HepG2 (cell line): ENCODE results near the gene ACSM6. TPM values are rescaled to one million over a fixed set of nuclear protein-coding genes. Genes with fewer than 3 reads are reported as not detected.

Source experiments
- ATAC-seq: fragments of 200-7000 bp; cut with Tn5 transposase; 3 replicates; pipeline ENCODE4 v1.9.1; 2020; ENCODE audit warnings: mild to moderate bottlenecking, moderate library complexity
- BruUV-seq: library from RNA; stranded (reverse); fragments of 400-500 nt; replicated peaks from 2 replicates; lab custom pipeline; 2021; lab: Mats Ljungman, UMichigan
- CTCF ChIA-PET: fragments of 300-600 bp; formaldehyde crosslinking; extraction: SDS; loops from one replicate; lab custom pipeline; 2021; ENCODE audit warnings: low total read pairs, inconsistent platforms, low intra/inter-chr PET ratio; lab: Yijun Ruan, JAX
- POLR2A ChIA-PET: fragments of 350-600 bp; sonication (Branson Sonifier 250); formaldehyde crosslinking; loops from one replicate; lab custom pipeline; 2020; ENCODE audit warnings: antibody characterized with exemption, inconsistent platforms; lab: Yijun Ruan, JAX
- DNase-seq: peaks from one replicate; pipeline ENCODE4 v3.0.0-alpha.2; 2015; ENCODE audit warnings: low spot score
- FAIRE-seq: peaks from 3 replicates; lab custom pipeline; 2011; peaks lifted over from hg19 to GRCh38; lab: Jason Lieb, UNC
- H2AFZ ChIP-seq: one replicate; pipeline ENCODE4 v1.6.1; 2011; ENCODE audit warnings: low read length, inconsistent platforms
- H3K27ac ChIP-seq: fragments of 300-600 bp; 3 replicates; pipeline ENCODE4 v1.8.0; 2011; ENCODE audit warnings: mixed run types, mild to moderate bottlenecking, mixed read lengths, low read length, inconsistent platforms; ENCODE audit not compliant: insufficient read depth; ENCODE audit errors: extremely low read length
- H3K27me3 ChIP-seq, 2 experiments: fragments of 200-600 bp in 1 of 2; 2 replicates in 1 of 2; 3 replicates in 1 of 2; pipeline versions ENCODE4 v1.6.0 to v1.8.0; 2011; ENCODE audit warnings: low read length in 2 of 2, mild to moderate bottlenecking in 2 of 2, moderate library complexity in 2 of 2, inconsistent platforms in 1 of 2; ENCODE audit not compliant: insufficient read depth in 2 of 2, control insufficient read depth in 1 of 2
- H3K36me3 ChIP-seq, 2 experiments: fragments of 200-600 bp in 1 of 2; replicated peaks in 1 of 2; 2 replicates in 1 of 2; 3 replicates in 1 of 2; pipeline versions ENCODE4 v1.5.1 to v1.8.0; 2011; ENCODE audit warnings: low read length in 2 of 2, inconsistent platforms in 1 of 2; ENCODE audit not compliant: insufficient read depth in 2 of 2, control insufficient read depth in 1 of 2
- H3K4me1 ChIP-seq: 2 replicates; pipeline ENCODE4 v1.5.1; 2012; ENCODE audit warnings: low read length, inconsistent platforms; ENCODE audit not compliant: insufficient read depth
- H3K4me2 ChIP-seq: 2 replicates; pipeline ENCODE4 v1.6.0; 2011; ENCODE audit warnings: low read depth, low read length, inconsistent platforms
- H3K4me3 ChIP-seq, 3 experiments: fragments of 200-600 bp in 1 of 3; sonication (generic), shearing (Covaris generic) in 1 of 3; replicated peaks in 1 of 3; 2 replicates each; pipeline ENCODE4 v1.5.1; 2011 to 2016; ENCODE audit warnings: low read length in 3 of 3, inconsistent platforms in 2 of 3, low read depth in 2 of 3, mild to moderate bottlenecking in 2 of 3, control low read depth in 1 of 3, mixed read lengths in 1 of 3; ENCODE audit not compliant: insufficient read depth in 1 of 3
- H3K79me2 ChIP-seq: one replicate; pipeline ENCODE4 v1.6.1; 2011; ENCODE audit warnings: low read length, inconsistent platforms; ENCODE audit not compliant: insufficient read depth
- H3K9ac ChIP-seq: 2 replicates; pipeline ENCODE4 v1.6.0; 2011; ENCODE audit warnings: mild to moderate bottlenecking, low read depth, low read length, inconsistent platforms; ENCODE audit not compliant: insufficient read depth
- H3K9me3 ChIP-seq: 2 replicates; pipeline ENCODE4 v1.5.1; 2012; ENCODE audit warnings: mild to moderate bottlenecking, low read length
- H4K20me1 ChIP-seq: 2 replicates; pipeline ENCODE4 v1.6.0; 2011; ENCODE audit warnings: inconsistent platforms, mild to moderate bottlenecking, low read length, moderate library complexity; ENCODE audit not compliant: insufficient read depth
- ATF7 ChIP-seq, 2 experiments: fragments of 450-650 bp in 1 of 2; sonication (generic) in 1 of 2; formaldehyde crosslinking in 1 of 2; IDR thresholded peaks; 2 replicates each; pipeline versions ENCODE4 v1.4.0 to v1.6.1; 2016 to 2020; ENCODE audit warnings: antibody characterized with exemption in 1 of 2, mild to moderate bottlenecking in 1 of 2, missing genetic modification reagents in 1 of 2
- CREB1 ChIP-seq, 2 experiments: fragments of 450-650 bp in 1 of 2; IDR thresholded peaks; 2 replicates each; pipeline ENCODE4 v1.6.1; 2016 to 2017; ENCODE audit warnings: control low read depth in 1 of 2, mild to moderate bottlenecking in 1 of 2, missing compliant biosample characterization in 1 of 2, missing genetic modification characterization in 1 of 2
- FOSL2 ChIP-seq: sonication (generic); formaldehyde crosslinking; IDR thresholded peaks from 2 replicates; pipeline ENCODE4 v1.4.0; 2020; ENCODE audit warnings: missing genetic modification reagents
- GTF2F1 ChIP-seq: fragments of 150-350 bp; IDR thresholded peaks from 2 replicates; pipeline ENCODE4 v1.6.1; 2014; ENCODE audit warnings: low read length
- YEATS2 ChIP-seq: sonication (generic); formaldehyde crosslinking; IDR thresholded peaks from 2 replicates; pipeline ENCODE4 v1.4.0; 2020; ENCODE audit warnings: missing genetic modification reagents, borderline replicate concordance
- ZNF343 ChIP-seq: sonication (generic); formaldehyde crosslinking; IDR thresholded peaks from 2 replicates; pipeline ENCODE4 v1.4.0; 2020; ENCODE audit warnings: mild to moderate bottlenecking, missing genetic modification reagents
- WGBS: methylation state at CpG from one replicate; pipeline ENCODE4 v1.1.6; 2017; ENCODE audit warnings: low lambda C conversion rate; 5-methylcytosine and 5-hydroxymethylcytosine counted together
- in situ Hi-C: cut with HindIII; loops from 2 replicates; pipeline ENCODE4 v1.10.0; 2017; ENCODE audit warnings: low pct_unique_long_range_greater_than_20kb; ENCODE audit not compliant: extremely low pct_ligation_motif_present
- intact Hi-C: fragments of 100-400 bp; cut with micrococcal nuclease; formaldehyde crosslinking; loops from one replicate; pipeline ENCODE4 v1.10.0; 2022; ENCODE audit not compliant: unreplicated experiment
- polyA plus RNA-seq, 8 experiments: library from polyadenylated mRNA; depleted of rRNA in 3 of 8; stranded (reverse) in 7 of 8; unstranded in 1 of 8; fragments of >200 nt; fragmentation: Illumina TruSeq in 4 of 8; extraction: Trizol in 4 of 8; gene quantifications; 2 replicates each; pipeline versions ENCODE4 v1.2.1 to v1.2.3, GENCODE V29; 2011 to 2016; ENCODE audit warnings: low read depth in 4 of 8, missing spikeins in 1 of 8, mixed read lengths in 1 of 8; ENCODE audit not compliant: insufficient read depth in 1 of 8
- total RNA-seq, 5 experiments: library from RNA; depleted of rRNA; stranded (reverse); fragments of >200 nt; fragmentation: Illumina TruSeq; extraction: Trizol; gene quantifications; 2 replicates each; pipeline ENCODE4 v1.2.3, GENCODE V29; 2016; ENCODE audit warnings: low read depth in 1 of 5

The ACSM6 gene
- total and polyA plus RNA-seq, 2 of the 13 experiments (the other 11 are each of a cell fraction or from before 2014, with no cell fraction given): not detected

GRCh38 chr10:95169522-95169921 is 24.5 kb upstream of the ACSM6 start:
- Histone ChIP-seq H2AFZ (no peak overlapping the region), H3K4me2 (no peak overlapping the region), H4K20me1 (no peaks in the 10 kb centered on the region), H3K9me3 (no peaks in the 10 kb centered on the region; the same call in 1 of the 2 replicates), H3K9ac (no peak overlapping the region), H3K27me3 (no peaks in the 10 kb centered on the region; a peak in 1 of 5 replicates), H3K79me2 (no peaks in the 10 kb centered on the region), H3K36me3 (no peaks in the 10 kb centered on the region), H3K4me1 (peaks cover 7% of the 10 kb centered on the region; the same call in 1 of the 2 replicates), H3K4me3 (no peak overlapping the region), H3K27ac (no peak overlapping the region)
- TF ChIP-seq CREB1 (IDR thresholded peaks at IDR 0.05) (peak; percentile 50; the same call in 1 of the 2 replicates), CREB1 (CRISPR knock-in tag; IDR thresholded peaks at IDR 0.05) (no peak), GTF2F1 (no peak), ATF7 (IDR thresholded peaks at IDR 0.05) (peak; percentile 53), ATF7 (CRISPR knock-in tag; IDR thresholded peaks at IDR 0.05) (no peak)
- ChIA-PET POLR2A (no interaction called here), CTCF (no interaction called here)
- intact Hi-C loops: no loop called here
- DNase-seq (no peak), ATAC-seq (no peak), FAIRE-seq (no peak)
- BruUV-seq: no TSS peak
- in situ Hi-C loops: no loop called here
- 100% methylated on average over 1 of the region's 1 CpG for WGBS

GRCh38 chr10:95170790-95171189 is 23.2 kb upstream of the ACSM6 start:
- no peaks in the 10 kb centered on the region for H3K36me3 ChIP-seq
- H3K27ac ChIP-seq: no peak overlapping the region
- H2AFZ ChIP-seq: no peak overlapping the region
- H3K9ac ChIP-seq: no peak overlapping the region
- POLR2A ChIA-PET: no interaction called here
- TF ChIP-seq FOSL2 (CRISPR knock-in tag) (no peak), YEATS2 (CRISPR knock-in tag) (no peak), ZNF343 (CRISPR knock-in tag) (no peak)
- BruUV-seq: no TSS peak
- peaks cover 1% of the 10 kb centered on the region for H3K9me3 ChIP-seq
- FAIRE-seq (no peak), ATAC-seq (no peak), DNase-seq (no peak)
- in situ Hi-C loops: no loop called here
- H3K4me3 ChIP-seq: no peak overlapping the region
- no peak overlapping the region for H3K4me2 ChIP-seq
- no peaks in the 10 kb centered on the region; a peak in 1 of 5 replicates for H3K27me3 ChIP-seq
- peaks cover 7% of the 10 kb centered on the region; the same call in 1 of the 2 replicates for H3K4me1 ChIP-seq
- CTCF ChIA-PET: no interaction called here
- H3K79me2 ChIP-seq: no peaks in the 10 kb centered on the region
- intact Hi-C loops: no loop called here
- no peaks in the 10 kb centered on the region for H4K20me1 ChIP-seq
- WGBS: 94% methylated on average over 2 of the region's 2 CpGs
